ENCODE measurements around the gene SCNN1G.
"Not testable (repeated sequence)": the region's sequence is repeated elsewhere in the genome, so short reads cannot be mapped to it uniquely, and the experiment has no call there.

The SCNN1G gene, protein sequence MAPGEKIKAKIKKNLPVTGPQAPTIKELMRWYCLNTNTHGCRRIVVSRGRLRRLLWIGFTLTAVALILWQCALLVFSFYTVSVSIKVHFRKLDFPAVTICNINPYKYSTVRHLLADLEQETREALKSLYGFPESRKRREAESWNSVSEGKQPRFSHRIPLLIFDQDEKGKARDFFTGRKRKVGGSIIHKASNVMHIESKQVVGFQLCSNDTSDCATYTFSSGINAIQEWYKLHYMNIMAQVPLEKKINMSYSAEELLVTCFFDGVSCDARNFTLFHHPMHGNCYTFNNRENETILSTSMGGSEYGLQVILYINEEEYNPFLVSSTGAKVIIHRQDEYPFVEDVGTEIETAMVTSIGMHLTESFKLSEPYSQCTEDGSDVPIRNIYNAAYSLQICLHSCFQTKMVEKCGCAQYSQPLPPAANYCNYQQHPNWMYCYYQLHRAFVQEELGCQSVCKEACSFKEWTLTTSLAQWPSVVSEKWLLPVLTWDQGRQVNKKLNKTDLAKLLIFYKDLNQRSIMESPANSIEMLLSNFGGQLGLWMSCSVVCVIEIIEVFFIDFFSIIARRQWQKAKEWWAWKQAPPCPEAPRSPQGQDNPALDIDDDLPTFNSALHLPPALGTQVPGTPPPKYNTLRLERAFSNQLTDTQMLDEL

DNA sequence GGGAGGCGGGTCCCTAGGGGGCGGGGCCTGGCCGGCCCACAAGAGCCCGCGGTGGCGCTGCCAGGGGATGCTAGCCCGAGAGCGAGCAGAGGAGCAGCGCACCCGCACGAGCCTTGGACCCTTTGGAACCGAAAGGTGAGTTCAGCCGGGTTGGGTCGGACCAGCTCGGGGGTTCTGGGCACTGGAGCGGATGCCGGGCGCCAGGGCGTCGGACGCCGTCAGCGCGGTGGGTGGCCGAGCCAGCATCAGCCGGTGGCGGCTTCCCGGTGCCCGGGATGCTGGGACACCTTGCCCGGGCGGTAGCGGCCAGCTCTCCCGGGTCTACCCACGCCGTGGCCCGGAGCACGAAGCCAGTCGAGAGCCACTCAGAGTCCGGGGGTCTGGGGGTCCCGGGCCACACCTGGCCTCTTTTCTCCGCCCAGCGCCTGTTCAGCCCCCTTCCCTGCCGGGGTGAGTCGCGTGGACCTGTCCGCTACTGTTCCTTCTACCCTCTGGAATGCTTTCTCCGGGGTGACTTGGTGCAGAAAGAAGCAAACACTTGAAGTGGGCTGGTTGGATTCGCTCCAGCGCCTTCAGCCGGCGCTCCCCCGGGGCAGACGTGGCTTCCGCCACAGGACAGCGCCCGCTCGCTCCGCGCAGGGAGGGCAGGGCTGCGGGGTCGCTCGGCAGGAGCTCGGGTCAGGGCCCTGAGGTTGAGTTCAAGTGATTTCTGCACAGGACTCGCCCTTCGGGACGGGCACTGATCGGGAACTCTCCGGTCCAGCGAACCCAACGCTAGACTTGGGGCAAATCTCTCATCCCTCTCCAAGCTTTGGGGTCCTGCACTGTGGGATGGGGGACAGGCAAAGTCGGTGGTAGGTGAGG is at the start of gene SCNN1G:
TSS of gene SCNN1G (plus strand) at position 67 of the 864 bp plus-strand sequence. CDS start 3,527 bp downstream, outside the sequence.
- no peak for DNase-seq (ENCODE audit: low read depth in 2 of 3, low spot score in 1 of 3)

DNA sequence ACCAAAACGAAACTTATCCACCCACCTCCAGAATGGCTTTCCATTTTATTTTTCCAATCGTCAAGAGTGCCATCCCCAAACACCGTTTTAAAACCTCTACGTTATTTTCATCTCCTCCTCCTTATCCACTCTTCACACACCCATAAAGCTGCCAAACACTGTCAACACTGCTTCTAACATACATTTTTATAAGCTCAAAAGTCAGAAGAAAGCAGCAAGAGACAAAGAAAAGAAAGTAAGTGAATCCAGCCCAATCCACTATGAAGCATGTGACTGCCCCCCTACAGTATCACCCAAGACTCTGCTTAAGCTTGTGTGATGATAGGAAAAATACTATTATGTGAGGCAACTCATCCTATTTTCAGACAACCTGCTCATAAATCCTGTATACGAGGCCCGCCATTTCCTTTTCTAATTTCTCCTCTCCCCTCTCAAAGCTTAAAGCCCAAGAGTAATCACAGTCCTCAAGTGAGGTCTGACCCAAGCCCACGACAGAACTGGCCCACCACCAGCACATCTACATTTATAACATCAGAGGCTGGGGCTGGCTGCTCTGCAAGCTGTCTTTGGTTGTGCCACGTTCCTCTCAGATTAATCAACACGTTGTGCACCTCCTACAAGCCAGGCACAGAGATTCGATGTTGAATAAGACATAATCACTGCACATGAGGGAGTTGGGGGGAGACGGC is 49.6 kb upstream of the SCNN1G start:
- no peak for DNase-seq (ENCODE audit: low read depth in 2 of 3, low spot score in 1 of 3)

- DNase-seq (ENCODE audit: low read depth in 2 of 3, low spot score in 1 of 3): no peak
Observed at GRCh38 chr16:23134274-23134673, 48.3 kb upstream of the SCNN1G start.

- no peak for DNase-seq (ENCODE audit: low read depth in 2 of 3, low spot score in 1 of 3)
Observed at GRCh38 chr16:23137256-23137655, 45.3 kb upstream of the SCNN1G start.

GRCh38 chr16:23137818-23138217 is 44.7 kb upstream of the SCNN1G start:
- no peak for DNase-seq (ENCODE audit: low read depth in 2 of 3, low spot score in 1 of 3)

GRCh38 chr16:23140107-23140506 is 42.4 kb upstream of the SCNN1G start:
- no peak for DNase-seq (ENCODE audit: low read depth in 2 of 3, low spot score in 1 of 3)

GRCh38 chr16:23141033-23141432 is 41.5 kb upstream of the SCNN1G start:
- no peak for DNase-seq (ENCODE audit: low read depth in 2 of 3, low spot score in 1 of 3)

DNA sequence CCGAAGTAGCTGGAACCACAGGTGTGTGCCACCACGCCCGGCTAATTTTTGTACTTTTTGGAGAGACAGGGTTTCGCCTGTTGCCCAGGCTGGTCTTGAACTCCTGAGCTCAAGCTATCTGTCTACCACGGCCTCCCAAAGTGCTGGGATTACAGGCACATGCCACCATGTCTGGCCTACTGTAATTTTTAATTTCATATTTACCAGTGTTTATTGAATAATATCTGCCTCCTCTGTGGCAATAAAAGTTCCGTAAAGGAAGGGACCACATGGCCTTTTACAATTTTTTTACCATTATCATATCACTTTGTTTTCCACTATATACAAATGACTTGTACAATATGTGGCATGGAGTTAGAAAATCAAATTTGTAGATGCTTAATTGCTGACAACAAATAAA is 41.0 kb upstream of the SCNN1G start:
- no peak for DNase-seq (ENCODE audit: low read depth in 2 of 3, low spot score in 1 of 3)

- no peak for DNase-seq (ENCODE audit: low read depth in 2 of 3, low spot score in 1 of 3)
Observed at GRCh38 chr16:23141959-23142740, 40.4 kb upstream of the SCNN1G start.

DNA sequence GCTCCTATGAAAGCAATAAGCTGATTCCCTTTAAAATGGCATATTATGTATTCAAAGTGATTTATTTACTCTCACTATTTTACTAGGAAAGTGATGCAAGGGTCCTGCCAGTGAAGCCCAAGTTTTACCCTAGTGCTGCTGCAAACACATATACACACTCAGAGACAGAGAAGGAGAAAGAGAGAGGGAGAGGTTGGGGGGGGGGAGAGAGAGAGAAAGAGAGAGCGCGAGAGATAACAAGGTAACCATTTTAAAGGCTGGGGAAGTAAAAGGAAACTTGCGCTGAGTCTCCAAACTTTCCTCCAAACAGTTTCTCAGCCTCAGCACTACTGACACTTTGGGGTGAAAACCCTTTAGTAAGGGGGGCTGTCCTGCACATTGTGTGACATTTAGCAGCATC is 39.2 kb upstream of the SCNN1G start:
- no peak for DNase-seq (ENCODE audit: low read depth in 2 of 3, low spot score in 1 of 3)

DNA sequence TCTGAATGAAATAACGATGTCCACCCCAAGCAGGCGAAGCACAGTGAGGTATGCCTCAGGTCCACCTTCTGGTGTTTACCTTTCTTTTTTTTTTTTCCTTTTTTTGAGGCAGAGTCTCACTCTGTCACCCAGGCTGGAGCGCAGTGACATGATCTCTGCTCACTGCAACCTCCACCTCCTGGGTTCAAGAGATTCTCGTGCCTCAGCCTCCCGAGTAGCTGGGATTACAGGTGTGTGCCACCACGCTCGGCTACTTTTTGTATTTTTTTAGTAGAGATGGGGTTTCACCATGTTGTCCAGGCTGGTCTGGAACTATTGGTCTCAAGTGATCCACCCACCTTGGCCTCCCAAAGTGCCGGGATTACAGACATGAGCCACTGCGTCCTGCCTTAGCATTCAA is 38.2 kb upstream of the SCNN1G start:
- DNase-seq (ENCODE audit: low read depth in 2 of 3, low spot score in 1 of 3): not testable (repeated sequence)

DNA sequence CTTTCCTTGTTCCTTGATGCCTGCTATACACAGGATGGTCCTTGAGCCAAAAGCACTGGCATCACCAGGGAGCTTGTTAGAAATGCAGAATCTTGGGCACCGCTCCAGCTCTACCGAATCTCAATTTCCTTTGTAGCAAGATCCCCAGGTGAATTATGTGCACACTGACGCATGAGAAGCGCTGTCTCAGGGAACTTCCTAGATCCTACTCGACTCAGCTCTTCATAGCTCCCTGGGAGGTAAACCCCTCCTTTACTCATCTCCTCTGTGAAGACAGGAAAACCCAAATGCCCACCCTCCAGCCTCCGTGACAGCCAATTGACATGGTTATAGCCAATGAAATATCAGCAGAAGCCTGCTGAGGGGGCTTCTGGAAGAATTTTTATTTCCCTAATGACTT is 37.4 kb upstream of the SCNN1G start:
- no peak for DNase-seq (ENCODE audit: low read depth in 2 of 3, low spot score in 1 of 3)

DNA sequence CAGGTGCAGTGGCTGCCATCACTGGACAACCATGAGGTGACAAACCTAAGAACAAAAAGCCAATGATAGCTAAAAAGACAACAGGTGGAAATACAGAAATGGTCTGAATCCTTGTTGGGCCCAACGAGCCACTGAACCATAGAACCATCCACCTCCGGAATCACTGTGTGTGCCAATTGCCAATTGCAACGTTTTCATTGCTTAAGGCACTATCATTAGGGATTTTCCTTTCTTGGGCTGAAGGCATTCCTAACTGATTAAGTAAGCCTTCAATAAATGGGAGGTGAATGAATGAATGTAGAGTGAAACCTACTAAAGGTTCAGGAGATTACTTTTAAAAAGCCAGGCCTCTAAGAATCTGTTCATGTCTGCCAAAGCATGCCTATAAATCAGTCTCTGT is 36.9 kb upstream of the SCNN1G start:
- no peak for DNase-seq (ENCODE audit: low read depth in 2 of 3, low spot score in 1 of 3)

GRCh38 chr16:23146877-23147601 is 35.5 kb upstream of the SCNN1G start:
- no peak for DNase-seq (ENCODE audit: low read depth in 2 of 3, low spot score in 1 of 3)

DNA sequence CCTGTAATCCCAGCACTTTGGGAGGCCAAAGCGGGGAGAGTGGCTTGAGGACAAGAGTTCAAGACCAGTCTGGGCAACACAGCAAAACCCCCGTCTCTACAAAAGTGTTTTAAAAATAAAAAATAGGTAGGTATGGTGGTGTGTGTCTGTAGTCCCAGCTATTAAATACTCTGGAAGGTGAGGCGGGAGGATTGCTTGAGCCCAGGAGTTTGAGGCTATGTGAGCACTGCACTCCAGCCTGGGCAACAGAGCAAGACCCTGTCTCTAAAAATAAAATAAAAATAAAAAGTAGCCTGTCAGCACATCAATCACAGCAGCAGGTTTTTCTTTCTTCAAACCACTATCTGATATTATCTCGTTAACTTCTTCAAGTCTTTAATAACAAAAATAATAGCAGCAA is 34.9 kb upstream of the SCNN1G start:
- no peak for DNase-seq (ENCODE audit: low read depth in 2 of 3, low spot score in 1 of 3)

- DNase-seq (ENCODE audit: low read depth in 2 of 3, low spot score in 1 of 3): no peak
Observed at GRCh38 chr16:23148166-23148512, 34.4 kb upstream of the SCNN1G start.

DNA sequence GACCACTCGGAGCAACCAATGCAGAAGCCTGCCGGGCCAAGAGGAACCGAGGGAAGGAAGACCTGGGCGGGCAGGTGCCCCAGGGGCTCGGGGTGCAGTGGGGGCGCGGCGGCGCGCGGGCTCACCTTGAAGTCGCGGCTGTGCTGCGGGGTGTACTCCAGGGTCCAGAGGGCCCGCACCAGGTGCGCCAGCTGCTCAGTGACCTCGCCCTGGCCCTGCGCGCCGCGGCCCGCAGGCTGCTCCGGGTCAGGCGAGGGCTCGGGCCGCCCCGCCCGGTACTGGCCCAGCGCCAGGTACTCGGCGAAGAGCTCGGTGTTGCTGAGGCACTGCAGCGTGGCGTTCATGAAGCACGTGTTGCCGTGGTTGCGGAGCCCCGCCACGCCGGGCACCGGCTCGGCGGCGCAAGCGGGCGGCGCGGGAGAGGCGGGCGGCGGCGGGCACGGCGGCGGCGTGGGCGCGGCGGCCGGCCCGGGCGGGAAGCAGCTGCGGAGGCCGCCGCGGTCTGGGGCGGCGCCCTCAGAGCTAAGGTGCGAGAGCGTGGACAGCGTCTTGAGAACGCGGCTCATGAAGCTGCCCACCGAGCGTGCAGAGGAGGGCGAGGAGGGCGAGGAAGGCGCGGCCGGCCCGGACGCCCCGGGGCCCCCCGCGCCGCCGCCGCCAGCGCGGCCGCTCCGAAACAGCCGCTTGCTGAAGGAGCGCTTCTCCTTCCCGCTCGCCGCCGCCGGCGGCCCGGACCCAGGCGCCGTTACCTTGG is 33.9 kb upstream of the SCNN1G start:
- DNase-seq (ENCODE audit: low read depth in 2 of 3, low spot score in 1 of 3): peak; percentile 12 to 35 (median 13)

DNA sequence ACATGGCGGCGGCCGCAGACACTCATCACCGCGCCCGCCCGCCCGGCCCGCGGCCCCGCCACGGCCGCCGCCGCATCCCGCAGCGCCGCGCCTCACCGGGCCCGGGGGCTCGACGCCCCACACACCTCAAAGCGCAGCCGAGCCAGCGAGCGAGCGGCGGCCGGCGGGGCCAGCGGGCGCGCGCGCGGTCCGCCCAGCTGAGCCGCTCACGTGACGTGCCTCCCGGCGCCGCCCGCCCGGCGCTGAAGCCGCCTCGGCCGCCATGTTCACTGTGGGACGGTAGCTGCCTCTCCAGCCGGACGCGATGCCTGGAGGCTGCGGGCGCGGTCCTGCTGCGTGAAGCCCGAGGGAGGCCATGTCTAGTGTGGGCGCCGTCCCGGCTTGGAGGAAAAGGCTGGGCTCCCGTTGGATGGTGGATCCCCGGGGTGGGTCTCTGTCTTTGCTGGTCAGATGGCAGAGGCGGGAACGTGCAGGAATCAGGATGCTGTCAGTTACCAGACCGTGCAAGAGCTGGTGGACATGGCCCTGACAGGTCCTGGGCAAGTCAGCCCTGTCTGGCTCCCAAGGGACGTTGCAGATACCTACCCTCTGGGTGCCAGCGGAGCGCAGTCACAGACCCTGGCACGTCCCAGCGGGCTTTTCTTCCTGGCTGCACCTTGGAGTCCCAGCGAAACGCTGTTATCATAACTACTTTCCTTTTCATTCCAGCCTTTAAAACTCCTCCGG is 33.1 kb upstream of the SCNN1G start, which contains the start of gene USP31:
TSS of gene USP31 (minus strand) at position 186 of the 726 bp plus-strand sequence. CDS start at position 4, 182 bp downstream.
- DNase-seq (ENCODE audit: low read depth in 2 of 3, low spot score in 1 of 3): peak; percentile 79 to 91 (median 83)
